HG02938 (cell line): Measurements from ENCODE around the gene B3GALT6.

Source experiments
- ATAC-seq: cut with Tn5 transposase; IDR thresholded peaks from one replicate; pipeline ENCODE4 v1.9.1; 2021; ENCODE audit warnings: mild to moderate bottlenecking, moderate library complexity; ENCODE audit not compliant: unreplicated experiment

The B3GALT6 gene

DNA sequence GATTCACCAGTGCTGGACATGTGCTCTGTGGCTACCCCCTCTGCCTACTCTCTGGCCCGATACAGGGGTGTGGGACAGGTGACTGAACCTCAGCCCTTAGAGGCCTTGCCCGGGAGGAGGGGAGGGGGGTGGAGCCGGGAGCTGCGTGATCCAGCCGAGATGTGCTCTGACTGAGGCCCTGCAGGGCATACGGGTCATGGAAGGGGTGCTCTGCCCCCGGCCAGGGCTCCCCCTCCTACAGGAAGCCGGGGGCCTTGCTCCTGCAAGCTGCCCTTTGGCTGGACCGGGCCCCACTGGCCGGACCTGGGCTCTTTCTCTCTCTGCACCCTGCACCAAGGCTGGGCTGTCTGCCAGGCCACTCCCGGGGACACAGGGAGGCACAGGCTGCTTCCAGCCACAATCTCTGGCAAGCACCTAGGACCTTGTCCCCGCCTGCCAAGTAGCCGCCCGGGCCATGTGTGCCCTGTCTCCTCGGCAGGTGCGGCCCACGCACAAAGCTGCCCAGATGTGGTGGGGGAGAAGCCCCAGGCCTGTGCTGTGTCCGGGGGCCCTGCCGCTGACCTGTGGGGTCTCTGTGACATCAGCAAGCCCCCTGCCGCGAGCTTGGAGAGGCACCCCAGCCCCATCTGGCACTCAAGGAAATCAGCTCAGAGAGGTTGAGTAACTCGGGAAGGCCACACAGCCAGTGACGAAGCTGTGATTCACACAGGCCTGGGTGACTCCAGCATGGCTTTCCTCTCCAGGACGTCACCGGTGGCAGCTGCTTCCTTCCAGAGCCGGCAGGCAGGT is 49.7 kb downstream of the B3GALT6 start:
- ATAC-seq = no peak

DNA sequence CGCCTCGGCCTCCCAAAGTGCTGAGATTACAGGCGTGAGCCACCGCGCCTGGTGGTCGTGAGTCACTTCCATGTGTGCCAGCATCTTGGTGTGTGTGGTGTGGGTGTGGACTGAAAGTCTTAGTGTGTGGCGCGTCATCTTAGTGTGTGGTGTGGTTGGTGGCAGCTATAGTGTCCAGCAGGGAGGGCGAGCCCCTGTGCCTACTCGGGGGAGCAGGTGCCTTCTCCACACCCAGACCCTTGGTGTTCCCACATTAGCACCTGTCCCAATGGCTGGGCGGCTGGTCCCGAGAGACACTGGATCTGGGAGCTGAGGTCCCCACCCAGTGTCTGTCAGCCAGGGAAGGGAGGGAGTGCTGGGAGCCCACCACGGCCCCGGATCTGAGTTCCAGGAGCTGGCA is 51.0 kb downstream of the B3GALT6 start:
- ATAC-seq = no peak

DNA sequence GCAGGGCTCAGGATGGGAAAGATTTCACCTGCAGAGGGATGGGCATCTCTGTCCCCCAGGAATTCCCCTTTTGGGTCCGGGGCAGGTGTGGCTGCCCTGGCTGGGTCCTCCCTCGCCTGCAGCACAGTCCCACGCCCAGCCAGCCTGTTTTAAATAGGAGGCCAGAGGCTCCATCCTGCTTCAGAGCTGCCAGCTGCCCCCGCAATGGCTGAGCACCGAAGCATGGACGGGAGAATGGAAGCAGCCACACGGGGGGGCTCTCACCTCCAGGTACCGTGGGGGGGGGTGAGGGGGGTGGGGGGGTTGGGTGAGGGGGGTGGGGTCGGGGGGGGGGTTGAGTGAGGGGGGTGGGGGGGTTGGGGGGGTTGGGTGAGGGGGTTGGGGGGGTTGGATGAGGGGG is 51.8 kb downstream of the B3GALT6 start:
- no peak for ATAC-seq
